Measurements from ENCODE around the gene RAD23A. TPM values are rescaled to one million over a fixed set of nuclear protein-coding genes. Genes with fewer than 3 reads are reported as not detected.
"Not testable (repeated sequence)": the region's sequence is repeated elsewhere in the genome, so short reads cannot be mapped to it uniquely, and the experiment has no call there.

The RAD23A gene
- total RNA-seq, 6 experiments from 2014 or later: 108 to 140 (median 129) TPM

GRCh38 chr19:12913011-12913561 lies 32.6 kb upstream of the RAD23A start:
- Mint-ChIP-seq H3K27ac (no peak overlapping the region), H3K36me3 (ENCODE audit: low read depth) (no peaks in the 10 kb centered on the region), H3K4me3 (no peak overlapping the region), H3K4me1 (ENCODE audit: low read depth) (peaks cover 22% of the 10 kb centered on the region; the same call in 1 of the 2 replicates), H3K27me3 (ENCODE audit: insufficient read depth) (peaks cover 9% of the 10 kb centered on the region), H3K9me3 (no peaks in the 10 kb centered on the region)
- DNase-seq: no peak
- no peak for TF ChIP-seq CTCF (IDR thresholded peaks at IDR 0.05)

DNA sequence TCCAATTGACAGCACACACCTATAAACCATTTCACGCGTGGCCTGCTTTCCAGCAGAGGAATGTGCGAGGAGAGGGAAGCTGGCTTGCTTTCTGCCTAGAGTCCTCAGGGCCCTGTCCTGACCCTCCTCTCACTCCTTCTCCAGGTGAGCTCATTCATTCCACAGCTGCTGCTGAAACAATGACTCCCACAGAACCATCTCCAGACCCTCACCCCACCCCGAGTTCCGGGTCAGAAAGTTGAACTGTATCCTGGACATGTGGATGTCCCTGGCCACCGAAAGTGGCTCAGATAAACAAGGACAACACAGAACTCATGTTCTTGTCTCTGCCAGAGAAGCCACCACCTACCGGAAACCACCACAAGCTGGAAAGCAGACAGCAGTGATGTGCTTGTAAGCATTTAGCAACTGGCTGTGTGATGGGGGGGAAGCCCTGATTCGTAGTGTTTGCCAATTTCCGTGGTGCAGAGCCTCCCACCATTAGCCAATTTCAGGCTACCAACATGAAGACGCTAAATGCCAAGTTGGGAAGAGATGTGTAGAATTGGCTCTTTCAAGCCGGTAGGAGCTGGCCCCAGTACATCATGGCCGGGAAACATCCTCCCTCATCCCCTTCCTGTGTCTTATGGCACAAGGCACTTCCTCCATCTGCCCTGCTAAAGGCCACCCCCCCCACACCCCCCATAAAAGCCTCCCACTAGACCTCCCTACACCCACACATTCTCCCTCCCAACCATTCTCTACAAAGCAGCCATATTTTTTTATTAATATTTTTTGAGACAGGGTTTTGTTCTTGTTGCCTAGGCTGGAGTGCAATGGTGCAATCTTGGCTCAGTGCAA lies 31.6 kb upstream of the RAD23A start:
- no peak for TF ChIP-seq CTCF (IDR thresholded peaks at IDR 0.05)
- no peak for DNase-seq
- Mint-ChIP-seq H3K36me3 (ENCODE audit: low read depth) (no peaks in the 10 kb centered on the region), H3K27ac (no peak overlapping the region), H3K27me3 (ENCODE audit: insufficient read depth) (peaks cover 14% of the 10 kb centered on the region), H3K9me3 (no peaks in the 10 kb centered on the region), H3K4me1 (ENCODE audit: low read depth) (peaks cover 22% of the 10 kb centered on the region; the same call in 1 of the 2 replicates), H3K4me3 (no peak overlapping the region)

DNA sequence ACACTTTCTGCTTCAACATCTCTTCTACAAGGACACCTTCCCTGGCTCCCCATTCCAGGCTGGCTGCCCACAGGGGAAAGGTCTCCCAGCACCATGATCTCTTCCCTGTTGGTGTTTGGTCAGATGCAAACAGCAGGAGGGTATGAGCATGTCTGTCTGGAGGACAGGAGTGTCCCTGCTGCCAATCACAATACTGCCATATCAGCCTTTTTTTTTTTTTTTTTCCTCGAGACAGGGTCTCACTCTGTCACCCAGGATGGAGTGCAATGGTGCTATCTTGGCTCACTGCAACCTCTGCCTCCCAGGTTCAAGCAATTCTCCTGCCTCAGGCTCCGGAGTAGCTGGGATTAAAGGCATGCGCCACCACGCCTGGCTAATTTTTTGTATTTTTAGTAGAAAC lies 29.8 kb upstream of the RAD23A start:
- H3K27ac Mint-ChIP-seq; H3K36me3 Mint-ChIP-seq (ENCODE audit: low read depth); DNase-seq; H3K9me3 Mint-ChIP-seq; H3K4me3 Mint-ChIP-seq: not testable (repeated sequence)
- Mint-ChIP-seq H3K4me1 (ENCODE audit: low read depth) (peaks cover 22% of the 10 kb centered on the region; the same call in 1 of the 2 replicates), H3K27me3 (ENCODE audit: insufficient read depth) (peaks cover 14% of the 10 kb centered on the region)

GRCh38 chr19:12918253-12918652 lies 27.4 kb upstream of the RAD23A start:
- no peak for TF ChIP-seq CTCF (IDR thresholded peaks at IDR 0.05)
- Mint-ChIP-seq H3K36me3 (ENCODE audit: low read depth) (peaks cover 7% of the 10 kb centered on the region), H3K4me1 (ENCODE audit: low read depth) (peaks cover 10% of the 10 kb centered on the region; the same call in 1 of the 2 replicates), H3K9me3 (no peaks in the 10 kb centered on the region), H3K27me3 (ENCODE audit: insufficient read depth) (peaks cover 13% of the 10 kb centered on the region), H3K4me3 (no peak overlapping the region), H3K27ac (no peak overlapping the region)
- no peak for DNase-seq

GRCh38 chr19:12921047-12921446 lies 24.6 kb upstream of the RAD23A start:
- H3K27ac Mint-ChIP-seq: no peak overlapping the region
- TF ChIP-seq CTCF (IDR thresholded peaks at IDR 0.05): no peak
- H3K27me3 Mint-ChIP-seq (ENCODE audit: insufficient read depth): peaks cover 9% of the 10 kb centered on the region
- no peak for DNase-seq
- no peak overlapping the region for H3K4me3 Mint-ChIP-seq
- no peaks in the 10 kb centered on the region for H3K9me3 Mint-ChIP-seq
- no peaks in the 10 kb centered on the region for H3K4me1 Mint-ChIP-seq (ENCODE audit: low read depth)
- H3K36me3 Mint-ChIP-seq (ENCODE audit: low read depth): peaks cover 12% of the 10 kb centered on the region

- Mint-ChIP-seq H3K36me3 (ENCODE audit: low read depth) (peaks cover 19% of the 10 kb centered on the region), H3K4me3 (no peak overlapping the region), H3K27me3 (ENCODE audit: insufficient read depth) (peaks cover 7% of the 10 kb centered on the region), H3K9me3 (no peaks in the 10 kb centered on the region), H3K4me1 (ENCODE audit: low read depth) (no peaks in the 10 kb centered on the region), H3K27ac (no peak overlapping the region)
- TF ChIP-seq CTCF (IDR thresholded peaks at IDR 0.05): no peak
- no peak for DNase-seq
Measured at GRCh38 chr19:12922959-12923358, 22.7 kb upstream of the RAD23A start.

All from HFFc6 (cell line).